Measurements from ENCODE around the gene ISL2. TPM values are rescaled to one million over a fixed set of nuclear protein-coding genes. Genes with fewer than 3 reads are reported as not detected.

The ISL2 gene
- total and polyA plus RNA-seq, 9 of the 15 experiments (the other 6 are each of a cell fraction or from before 2014, with no cell fraction given): 0.15 to 23.7 (median 4.0) TPM

DNA sequence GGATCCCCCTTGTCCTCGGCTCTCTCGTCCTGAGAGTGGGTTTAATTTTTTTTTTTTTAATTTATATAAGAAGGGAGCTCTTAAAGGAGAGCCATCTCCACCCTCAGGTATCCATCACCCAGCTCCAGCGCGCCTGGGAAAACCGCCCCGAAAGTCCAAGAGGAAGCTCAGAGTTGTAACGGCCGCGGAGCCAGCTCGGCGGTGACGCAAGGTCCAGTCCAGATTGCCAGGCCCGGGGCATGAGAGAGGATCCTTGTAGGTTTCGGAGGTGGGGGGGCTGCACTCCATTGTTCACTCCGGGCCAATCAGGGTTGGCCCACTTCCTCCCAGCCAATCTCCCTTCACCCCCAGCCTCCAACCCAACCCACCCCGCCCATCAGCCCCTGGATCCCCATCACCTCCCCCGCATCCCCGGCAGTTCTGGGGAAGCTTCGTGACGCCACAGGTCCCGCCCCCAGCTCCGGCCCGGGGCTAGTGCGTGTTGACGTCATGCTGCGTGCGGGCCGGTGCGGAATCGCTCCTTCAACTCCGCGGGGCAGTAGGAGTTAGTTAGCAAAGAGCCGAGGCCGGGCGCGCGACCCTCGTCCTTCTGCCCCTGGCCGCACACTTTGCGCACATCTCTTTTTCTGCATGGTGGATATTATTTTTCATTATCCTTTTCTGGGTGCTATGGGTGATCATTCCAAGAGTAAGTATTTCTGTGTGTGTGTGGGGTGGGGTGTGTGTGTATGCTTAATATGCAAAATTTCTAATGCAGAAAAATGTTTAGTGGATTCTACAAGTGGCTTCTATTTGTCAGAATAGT, at the start of gene ISL2 (continued):
- TF ChIP-seq, protein P1, sequence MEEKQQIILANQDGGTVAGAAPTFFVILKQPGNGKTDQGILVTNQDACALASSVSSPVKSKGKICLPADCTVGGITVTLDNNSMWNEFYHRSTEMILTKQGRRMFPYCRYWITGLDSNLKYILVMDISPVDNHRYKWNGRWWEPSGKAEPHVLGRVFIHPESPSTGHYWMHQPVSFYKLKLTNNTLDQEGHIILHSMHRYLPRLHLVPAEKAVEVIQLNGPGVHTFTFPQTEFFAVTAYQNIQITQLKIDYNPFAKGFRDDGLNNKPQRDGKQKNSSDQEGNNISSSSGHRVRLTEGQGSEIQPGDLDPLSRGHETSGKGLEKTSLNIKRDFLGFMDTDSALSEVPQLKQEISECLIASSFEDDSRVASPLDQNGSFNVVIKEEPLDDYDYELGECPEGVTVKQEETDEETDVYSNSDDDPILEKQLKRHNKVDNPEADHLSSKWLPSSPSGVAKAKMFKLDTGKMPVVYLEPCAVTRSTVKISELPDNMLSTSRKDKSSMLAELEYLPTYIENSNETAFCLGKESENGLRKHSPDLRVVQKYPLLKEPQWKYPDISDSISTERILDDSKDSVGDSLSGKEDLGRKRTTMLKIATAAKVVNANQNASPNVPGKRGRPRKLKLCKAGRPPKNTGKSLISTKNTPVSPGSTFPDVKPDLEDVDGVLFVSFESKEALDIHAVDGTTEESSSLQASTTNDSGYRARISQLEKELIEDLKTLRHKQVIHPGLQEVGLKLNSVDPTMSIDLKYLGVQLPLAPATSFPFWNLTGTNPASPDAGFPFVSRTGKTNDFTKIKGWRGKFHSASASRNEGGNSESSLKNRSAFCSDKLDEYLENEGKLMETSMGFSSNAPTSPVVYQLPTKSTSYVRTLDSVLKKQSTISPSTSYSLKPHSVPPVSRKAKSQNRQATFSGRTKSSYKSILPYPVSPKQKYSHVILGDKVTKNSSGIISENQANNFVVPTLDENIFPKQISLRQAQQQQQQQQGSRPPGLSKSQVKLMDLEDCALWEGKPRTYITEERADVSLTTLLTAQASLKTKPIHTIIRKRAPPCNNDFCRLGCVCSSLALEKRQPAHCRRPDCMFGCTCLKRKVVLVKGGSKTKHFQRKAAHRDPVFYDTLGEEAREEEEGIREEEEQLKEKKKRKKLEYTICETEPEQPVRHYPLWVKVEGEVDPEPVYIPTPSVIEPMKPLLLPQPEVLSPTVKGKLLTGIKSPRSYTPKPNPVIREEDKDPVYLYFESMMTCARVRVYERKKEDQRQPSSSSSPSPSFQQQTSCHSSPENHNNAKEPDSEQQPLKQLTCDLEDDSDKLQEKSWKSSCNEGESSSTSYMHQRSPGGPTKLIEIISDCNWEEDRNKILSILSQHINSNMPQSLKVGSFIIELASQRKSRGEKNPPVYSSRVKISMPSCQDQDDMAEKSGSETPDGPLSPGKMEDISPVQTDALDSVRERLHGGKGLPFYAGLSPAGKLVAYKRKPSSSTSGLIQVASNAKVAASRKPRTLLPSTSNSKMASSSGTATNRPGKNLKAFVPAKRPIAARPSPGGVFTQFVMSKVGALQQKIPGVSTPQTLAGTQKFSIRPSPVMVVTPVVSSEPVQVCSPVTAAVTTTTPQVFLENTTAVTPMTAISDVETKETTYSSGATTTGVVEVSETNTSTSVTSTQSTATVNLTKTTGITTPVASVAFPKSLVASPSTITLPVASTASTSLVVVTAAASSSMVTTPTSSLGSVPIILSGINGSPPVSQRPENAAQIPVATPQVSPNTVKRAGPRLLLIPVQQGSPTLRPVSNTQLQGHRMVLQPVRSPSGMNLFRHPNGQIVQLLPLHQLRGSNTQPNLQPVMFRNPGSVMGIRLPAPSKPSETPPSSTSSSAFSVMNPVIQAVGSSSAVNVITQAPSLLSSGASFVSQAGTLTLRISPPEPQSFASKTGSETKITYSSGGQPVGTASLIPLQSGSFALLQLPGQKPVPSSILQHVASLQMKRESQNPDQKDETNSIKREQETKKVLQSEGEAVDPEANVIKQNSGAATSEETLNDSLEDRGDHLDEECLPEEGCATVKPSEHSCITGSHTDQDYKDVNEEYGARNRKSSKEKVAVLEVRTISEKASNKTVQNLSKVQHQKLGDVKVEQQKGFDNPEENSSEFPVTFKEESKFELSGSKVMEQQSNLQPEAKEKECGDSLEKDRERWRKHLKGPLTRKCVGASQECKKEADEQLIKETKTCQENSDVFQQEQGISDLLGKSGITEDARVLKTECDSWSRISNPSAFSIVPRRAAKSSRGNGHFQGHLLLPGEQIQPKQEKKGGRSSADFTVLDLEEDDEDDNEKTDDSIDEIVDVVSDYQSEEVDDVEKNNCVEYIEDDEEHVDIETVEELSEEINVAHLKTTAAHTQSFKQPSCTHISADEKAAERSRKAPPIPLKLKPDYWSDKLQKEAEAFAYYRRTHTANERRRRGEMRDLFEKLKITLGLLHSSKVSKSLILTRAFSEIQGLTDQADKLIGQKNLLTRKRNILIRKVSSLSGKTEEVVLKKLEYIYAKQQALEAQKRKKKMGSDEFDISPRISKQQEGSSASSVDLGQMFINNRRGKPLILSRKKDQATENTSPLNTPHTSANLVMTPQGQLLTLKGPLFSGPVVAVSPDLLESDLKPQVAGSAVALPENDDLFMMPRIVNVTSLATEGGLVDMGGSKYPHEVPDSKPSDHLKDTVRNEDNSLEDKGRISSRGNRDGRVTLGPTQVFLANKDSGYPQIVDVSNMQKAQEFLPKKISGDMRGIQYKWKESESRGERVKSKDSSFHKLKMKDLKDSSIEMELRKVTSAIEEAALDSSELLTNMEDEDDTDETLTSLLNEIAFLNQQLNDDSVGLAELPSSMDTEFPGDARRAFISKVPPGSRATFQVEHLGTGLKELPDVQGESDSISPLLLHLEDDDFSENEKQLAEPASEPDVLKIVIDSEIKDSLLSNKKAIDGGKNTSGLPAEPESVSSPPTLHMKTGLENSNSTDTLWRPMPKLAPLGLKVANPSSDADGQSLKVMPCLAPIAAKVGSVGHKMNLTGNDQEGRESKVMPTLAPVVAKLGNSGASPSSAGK (IDR thresholded peaks at IDR 0.05): 0 out of 2 replicates have a peak, but pooled peaks have one; percentile 19
- peak; percentile 72 for TF ChIP-seq CTBP1 (IDR thresholded peaks at IDR 0.05; ENCODE audit: borderline replicate concordance)
- TF ChIP-seq, protein P2, sequence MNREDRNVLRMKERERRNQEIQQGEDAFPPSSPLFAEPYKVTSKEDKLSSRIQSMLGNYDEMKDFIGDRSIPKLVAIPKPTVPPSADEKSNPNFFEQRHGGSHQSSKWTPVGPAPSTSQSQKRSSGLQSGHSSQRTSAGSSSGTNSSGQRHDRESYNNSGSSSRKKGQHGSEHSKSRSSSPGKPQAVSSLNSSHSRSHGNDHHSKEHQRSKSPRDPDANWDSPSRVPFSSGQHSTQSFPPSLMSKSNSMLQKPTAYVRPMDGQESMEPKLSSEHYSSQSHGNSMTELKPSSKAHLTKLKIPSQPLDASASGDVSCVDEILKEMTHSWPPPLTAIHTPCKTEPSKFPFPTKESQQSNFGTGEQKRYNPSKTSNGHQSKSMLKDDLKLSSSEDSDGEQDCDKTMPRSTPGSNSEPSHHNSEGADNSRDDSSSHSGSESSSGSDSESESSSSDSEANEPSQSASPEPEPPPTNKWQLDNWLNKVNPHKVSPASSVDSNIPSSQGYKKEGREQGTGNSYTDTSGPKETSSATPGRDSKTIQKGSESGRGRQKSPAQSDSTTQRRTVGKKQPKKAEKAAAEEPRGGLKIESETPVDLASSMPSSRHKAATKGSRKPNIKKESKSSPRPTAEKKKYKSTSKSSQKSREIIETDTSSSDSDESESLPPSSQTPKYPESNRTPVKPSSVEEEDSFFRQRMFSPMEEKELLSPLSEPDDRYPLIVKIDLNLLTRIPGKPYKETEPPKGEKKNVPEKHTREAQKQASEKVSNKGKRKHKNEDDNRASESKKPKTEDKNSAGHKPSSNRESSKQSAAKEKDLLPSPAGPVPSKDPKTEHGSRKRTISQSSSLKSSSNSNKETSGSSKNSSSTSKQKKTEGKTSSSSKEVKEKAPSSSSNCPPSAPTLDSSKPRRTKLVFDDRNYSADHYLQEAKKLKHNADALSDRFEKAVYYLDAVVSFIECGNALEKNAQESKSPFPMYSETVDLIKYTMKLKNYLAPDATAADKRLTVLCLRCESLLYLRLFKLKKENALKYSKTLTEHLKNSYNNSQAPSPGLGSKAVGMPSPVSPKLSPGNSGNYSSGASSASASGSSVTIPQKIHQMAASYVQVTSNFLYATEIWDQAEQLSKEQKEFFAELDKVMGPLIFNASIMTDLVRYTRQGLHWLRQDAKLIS (CRISPR knock-in tag; IDR thresholded peaks at IDR 0.05): peak; percentile 41; the same call in 1 of the 2 replicates
- TF ChIP-seq ZNF143 (CRISPR knock-in tag; IDR thresholded peaks at IDR 0.05): no peak
- peak; percentile 95 for TF ChIP-seq PHF21A (IDR thresholded peaks at IDR 0.05; ENCODE audit: borderline replicate concordance, low read depth)
- no peak for TF ChIP-seq HMG20B (CRISPR knock-in tag; IDR thresholded peaks at IDR 0.05)
- TF ChIP-seq ZEB2 (IDR thresholded peaks at IDR 0.05): peak; percentile 6; the same call in 1 of the 2 replicates
- peak; percentile 94 for TF ChIP-seq VEZF1 (CRISPR knock-in tag; IDR thresholded peaks at IDR 0.05)
- TF ChIP-seq ZBTB7A (IDR thresholded peaks at IDR 0.05; ENCODE audit: borderline replicate concordance, control insufficient read depth, low read depth, low read length): peak; percentile 57; the same call in 1 of the 2 replicates
